Measurements from ENCODE around the gene AAR2.

The AAR2 gene

DNA sequence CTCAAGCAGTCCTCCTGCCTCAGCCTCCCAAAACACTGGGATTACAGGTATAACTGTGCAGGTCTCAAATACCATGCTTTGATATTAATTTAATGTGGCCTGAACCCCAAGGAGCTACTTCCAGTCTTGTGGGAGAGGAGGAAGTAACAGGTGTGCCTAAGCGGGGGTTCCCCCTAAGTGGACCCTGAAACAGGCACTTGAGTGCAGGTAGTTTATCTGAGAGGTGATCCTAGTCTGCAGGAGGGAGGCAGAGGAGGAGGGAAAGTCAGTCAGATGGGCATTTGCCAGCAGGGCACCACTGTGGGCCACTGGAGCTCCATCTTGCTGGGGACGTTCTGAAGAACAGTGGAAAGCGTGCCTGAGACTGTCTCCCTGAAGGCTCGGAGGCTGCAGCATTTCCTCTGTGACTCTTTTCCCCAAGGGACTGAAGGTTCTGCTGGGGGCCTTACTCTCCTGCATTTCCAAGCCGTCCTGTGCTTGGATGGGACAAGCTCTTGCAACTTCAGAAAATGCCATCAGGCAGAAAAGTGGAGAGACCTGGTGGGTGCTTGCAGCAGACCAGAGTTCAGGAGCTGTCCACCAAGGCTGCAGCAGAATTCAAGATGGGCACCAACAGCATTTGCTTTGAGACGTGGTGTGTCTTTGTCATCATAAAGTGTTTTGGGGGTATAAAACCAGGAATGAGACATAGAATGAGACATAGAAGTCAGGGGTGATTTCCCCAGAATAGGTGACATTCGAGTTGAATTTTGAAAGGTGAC, 65.3 kb downstream of the AAR2 start:
- Histone ChIP-seq H3K27me3 (ENCODE audit: insufficient read depth, insufficient read length) (peaks cover 35% of the 10 kb centered on the region), H3K4me3 (ENCODE audit: insufficient read length, low read depth) (no peak overlapping the region), H3K4me1 (ENCODE audit: insufficient read depth, insufficient read length) (peaks cover 12% of the 10 kb centered on the region), H3K36me3 (ENCODE audit: insufficient read depth, insufficient read length, low read length) (no peaks in the 10 kb centered on the region), H3K9ac (ENCODE audit: insufficient read length, low read depth) (no peak overlapping the region), H3K9me3 (ENCODE audit: insufficient read depth, low read length) (no peaks in the 10 kb centered on the region)
- no peak for DNase-seq (ENCODE audit: low read depth, low spot score)
- TF ChIP-seq ZNF274 (IDR thresholded peaks at IDR 0.05; ENCODE audit: low read depth, low read length) = no peak
- no peak for TF ChIP-seq YY1 (IDR thresholded peaks at IDR 0.05; ENCODE audit: insufficient read depth, insufficient read length)
- TF ChIP-seq SUZ12 (IDR thresholded peaks at IDR 0.05; ENCODE audit: extremely low read depth, insufficient read depth, insufficient read length) = no peak

DNA sequence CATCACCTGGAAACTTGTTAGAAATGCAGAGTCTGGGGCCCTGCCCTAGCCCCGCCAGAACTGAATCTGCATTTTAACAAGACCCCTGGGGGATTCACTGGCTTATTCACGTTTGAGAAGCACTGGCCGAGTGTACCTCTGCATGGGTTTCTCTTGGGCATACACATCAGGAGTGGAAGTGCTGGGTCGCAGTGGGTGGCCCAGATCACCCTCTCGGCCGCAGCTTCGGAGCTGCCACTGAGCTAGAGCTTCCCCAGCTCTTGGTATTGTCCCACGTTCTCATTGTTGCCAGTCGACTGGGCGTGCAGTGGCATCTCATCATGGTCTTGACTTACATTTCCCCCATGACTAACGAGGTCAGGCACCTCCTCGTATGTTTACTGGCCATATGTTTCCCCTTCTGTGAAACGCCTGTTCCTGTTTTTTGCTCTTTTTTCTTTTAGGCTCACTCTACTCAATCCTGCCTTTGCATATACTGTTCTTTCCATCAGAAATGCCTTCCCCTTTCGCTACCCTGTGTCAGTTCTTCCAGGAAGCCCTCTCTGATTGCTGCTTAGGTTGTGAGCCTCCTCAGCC, 66.8 kb downstream of the AAR2 start:
- Histone ChIP-seq H3K4me1 (ENCODE audit: insufficient read depth, insufficient read length) (peaks cover 19% of the 10 kb centered on the region), H3K9me3 (ENCODE audit: insufficient read depth, low read length) (no peaks in the 10 kb centered on the region), H3K9ac (ENCODE audit: insufficient read length, low read depth) (no peak overlapping the region), H3K4me3 (ENCODE audit: insufficient read length, low read depth) (no peak overlapping the region), H3K27me3 (ENCODE audit: insufficient read depth, insufficient read length) (peaks cover 47% of the 10 kb centered on the region), H3K36me3 (ENCODE audit: insufficient read depth, insufficient read length, low read length) (no peaks in the 10 kb centered on the region)
- no peak for DNase-seq (ENCODE audit: low read depth, low spot score)
- no peak for TF ChIP-seq SUZ12 (IDR thresholded peaks at IDR 0.05; ENCODE audit: extremely low read depth, insufficient read depth, insufficient read length)
- no peak for TF ChIP-seq ZNF274 (IDR thresholded peaks at IDR 0.05; ENCODE audit: low read depth, low read length)
- no peak for TF ChIP-seq YY1 (IDR thresholded peaks at IDR 0.05; ENCODE audit: insufficient read depth, insufficient read length)

DNA sequence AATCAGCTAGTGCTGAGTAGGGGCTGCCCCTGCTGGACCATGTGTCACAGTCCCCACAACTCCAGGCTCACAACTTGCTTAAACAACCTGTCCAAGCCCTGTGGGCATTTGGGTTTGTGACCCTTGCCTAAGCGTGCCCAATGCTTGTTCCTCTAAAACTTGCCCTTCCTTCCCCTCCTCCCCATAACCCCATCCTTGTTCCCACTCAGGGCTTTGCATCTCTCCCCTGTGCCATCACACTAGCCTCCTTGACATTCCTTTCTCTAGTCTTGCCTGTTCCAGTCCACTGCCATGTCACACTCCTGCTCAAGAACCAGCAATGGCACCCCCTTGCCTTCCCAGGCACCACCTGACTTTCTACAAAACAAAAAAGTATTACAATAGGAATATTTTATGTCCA, 67.6 kb downstream of the AAR2 start:
- Histone ChIP-seq H3K4me1 (ENCODE audit: insufficient read depth, insufficient read length) (peaks cover 21% of the 10 kb centered on the region), H3K36me3 (ENCODE audit: insufficient read depth, insufficient read length, low read length) (no peaks in the 10 kb centered on the region), H3K9me3 (ENCODE audit: insufficient read depth, low read length) (no peaks in the 10 kb centered on the region), H3K9ac (ENCODE audit: insufficient read length, low read depth) (no peak overlapping the region), H3K27me3 (ENCODE audit: insufficient read depth, insufficient read length) (peaks cover 52% of the 10 kb centered on the region), H3K4me3 (ENCODE audit: insufficient read length, low read depth) (no peak overlapping the region)
- DNase-seq (ENCODE audit: low read depth, low spot score) = no peak
- no peak for TF ChIP-seq SUZ12 (IDR thresholded peaks at IDR 0.05; ENCODE audit: extremely low read depth, insufficient read depth, insufficient read length)
- TF ChIP-seq YY1 (IDR thresholded peaks at IDR 0.05; ENCODE audit: insufficient read depth, insufficient read length) = no peak
- no peak for TF ChIP-seq ZNF274 (IDR thresholded peaks at IDR 0.05; ENCODE audit: low read depth, low read length)

DNA sequence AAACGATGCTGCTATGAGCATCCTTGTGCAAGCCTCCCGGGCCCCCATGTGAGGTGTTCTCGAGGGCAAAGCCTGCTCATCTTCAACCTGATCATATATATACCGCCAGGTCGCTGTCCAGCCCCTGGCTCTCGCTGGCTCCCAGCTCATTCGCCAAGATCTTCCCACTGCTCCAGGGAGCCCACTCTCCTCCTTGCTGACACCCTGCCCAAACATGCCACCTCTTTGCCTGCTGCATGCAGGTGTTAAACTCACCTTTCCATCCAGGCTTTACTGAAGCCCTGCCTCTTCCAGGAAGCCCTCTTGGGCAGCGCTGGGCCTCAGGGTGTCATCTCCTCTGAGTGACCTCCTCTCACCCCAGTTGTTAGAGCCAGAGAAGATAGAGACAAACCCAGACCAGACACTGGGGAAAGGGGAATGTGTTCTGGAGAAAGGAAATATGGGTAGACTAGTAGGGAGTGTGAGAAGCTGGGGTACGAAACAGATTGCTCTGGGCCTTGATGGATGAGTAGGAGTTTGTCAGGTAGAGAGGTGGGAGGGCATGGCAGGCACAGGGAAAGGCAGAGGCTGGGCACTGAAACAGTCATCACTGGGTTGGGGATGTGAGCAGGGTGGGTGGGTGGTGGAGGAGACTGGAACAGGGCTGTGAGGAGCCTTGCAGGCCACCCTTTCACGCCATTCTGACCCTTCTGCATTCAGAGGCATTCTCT, 68.7 kb downstream of the AAR2 start:
- H3K4me3 ChIP-seq (ENCODE audit: insufficient read length, low read depth) = no peak overlapping the region
- H3K27me3 ChIP-seq (ENCODE audit: insufficient read depth, insufficient read length) = peaks cover 51% of the 10 kb centered on the region
- no peaks in the 10 kb centered on the region for H3K9me3 ChIP-seq (ENCODE audit: insufficient read depth, low read length)
- peaks cover 21% of the 10 kb centered on the region for H3K4me1 ChIP-seq (ENCODE audit: insufficient read depth, insufficient read length)
- no peak for DNase-seq (ENCODE audit: low read depth, low spot score)
- TF ChIP-seq SUZ12 (IDR thresholded peaks at IDR 0.05; ENCODE audit: extremely low read depth, insufficient read depth, insufficient read length) (no peak), ZNF274 (IDR thresholded peaks at IDR 0.05; ENCODE audit: low read depth, low read length) (no peak), YY1 (IDR thresholded peaks at IDR 0.05; ENCODE audit: insufficient read depth, insufficient read length) (no peak)
- no peaks in the 10 kb centered on the region for H3K36me3 ChIP-seq (ENCODE audit: insufficient read depth, insufficient read length, low read length)
- no peak overlapping the region for H3K9ac ChIP-seq (ENCODE audit: insufficient read length, low read depth)

DNA sequence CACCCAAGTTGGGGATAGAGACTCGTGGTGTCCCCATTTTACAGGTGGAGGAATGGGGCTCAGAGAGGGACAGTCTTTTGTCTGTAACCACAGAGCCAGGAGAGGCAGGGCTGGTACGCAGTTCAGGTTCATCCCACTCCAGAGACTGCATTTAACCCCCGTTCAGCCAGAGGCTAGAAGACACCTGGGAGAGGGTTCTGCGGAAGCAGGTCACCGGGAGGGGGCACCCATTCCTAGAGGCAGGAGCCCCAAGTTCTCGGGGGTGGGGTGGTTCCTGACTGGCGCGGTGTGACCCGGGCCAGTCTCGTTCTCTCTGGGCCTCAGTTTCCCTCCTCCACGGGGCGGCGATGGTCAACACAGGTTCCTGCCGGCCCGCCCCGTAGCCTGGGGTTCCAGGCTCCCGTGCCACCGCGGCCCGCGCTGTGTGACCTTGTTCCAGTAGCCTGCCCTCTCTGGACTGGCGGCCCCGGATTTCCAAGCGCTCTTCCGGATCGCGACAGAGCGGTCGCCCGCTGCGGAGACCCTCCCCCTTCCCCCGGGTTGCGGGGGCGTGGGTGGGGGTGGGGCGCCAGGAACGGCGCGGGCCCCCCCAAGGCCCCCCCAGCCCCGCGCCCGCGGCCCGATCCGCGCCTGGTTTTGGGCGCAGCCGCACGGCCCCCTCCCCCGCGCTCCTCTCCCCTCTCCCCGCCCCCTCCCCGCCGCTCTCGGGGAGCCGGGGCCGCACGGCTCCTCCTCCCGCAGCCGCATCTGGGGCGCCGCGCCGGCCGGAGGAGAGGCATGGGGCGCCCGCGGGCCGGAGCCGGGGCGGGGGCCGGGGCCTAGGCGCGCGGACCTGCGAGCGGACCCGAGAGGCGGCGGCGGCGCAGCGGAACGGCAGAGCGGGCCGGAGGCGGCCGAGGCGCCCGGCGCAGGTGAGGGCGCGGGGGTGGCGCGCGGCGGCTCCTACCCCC, 69.6 kb downstream of the AAR2 start, which contains the start of gene DLGAP4:
Gene DLGAP4, plus strand, starts transcription at position 738 of the 950 bp plus-strand sequence. CDS start 125,379 bp downstream, outside the sequence.
- H3K9me3 ChIP-seq (ENCODE audit: insufficient read depth, low read length) = no peaks in the 10 kb centered on the region
- peaks cover 24% of the 10 kb centered on the region for H3K4me1 ChIP-seq (ENCODE audit: insufficient read depth, insufficient read length)
- H3K4me3 ChIP-seq (ENCODE audit: insufficient read length, low read depth) = peak within 1 kb of the TSS; percentile 63
- H3K36me3 ChIP-seq (ENCODE audit: insufficient read depth, insufficient read length, low read length) = no peaks in the 10 kb centered on the region
- H3K27me3 ChIP-seq (ENCODE audit: insufficient read depth, insufficient read length) = peaks cover 50% of the 10 kb centered on the region
- H3K9ac ChIP-seq (ENCODE audit: insufficient read length, low read depth) = peak within 1 kb of the TSS; percentile 79
- DNase-seq (ENCODE audit: low read depth, low spot score) = no peak
- TF ChIP-seq ZNF274 (IDR thresholded peaks at IDR 0.05; ENCODE audit: low read depth, low read length) (no peak), SUZ12 (IDR thresholded peaks at IDR 0.05; ENCODE audit: extremely low read depth, insufficient read depth, insufficient read length) (no peak), YY1 (IDR thresholded peaks at IDR 0.05; ENCODE audit: insufficient read depth, insufficient read length) (no peak)

Data from NT2/D1 (cell line).